Measurements from ENCODE around the gene MIER2. TPM values are rescaled to one million over a fixed set of nuclear protein-coding genes. Genes with fewer than 3 reads are reported as not detected.
"Not testable (repeated sequence)": the region's sequence is repeated elsewhere in the genome, so short reads cannot be mapped to it uniquely, and the experiment has no call there.

Gene MIER2
- total RNA-seq, 2 experiments from 2014 or later: 17.2 to 18.6 TPM

DNA sequence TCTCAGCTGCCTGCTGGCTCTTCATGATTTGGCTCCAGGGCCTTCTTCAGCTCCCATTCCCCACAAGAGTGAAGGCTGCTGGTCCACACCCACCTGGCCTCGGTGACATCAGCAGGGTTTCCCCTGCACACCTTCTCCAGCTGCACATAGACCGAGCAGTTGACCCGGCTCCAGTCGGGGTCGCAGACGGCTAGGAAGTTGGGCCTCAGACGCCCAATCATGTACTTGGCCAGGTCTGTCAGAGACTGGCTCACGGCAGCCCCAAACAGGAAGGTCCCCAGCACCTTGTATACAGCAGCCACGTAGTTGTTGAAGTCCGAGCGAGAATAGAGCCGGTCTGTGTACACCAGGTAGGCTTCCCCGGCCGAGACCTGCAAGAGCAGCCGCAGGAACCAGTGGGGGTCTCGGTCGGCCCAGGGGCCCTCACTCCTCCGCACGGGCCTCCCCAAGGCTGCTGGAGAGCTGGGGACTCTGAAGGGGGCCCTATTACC, 57.2 kb downstream of the MIER2 start:
- Mint-ChIP-seq H3K4me1 (peaks cover 3% of the 10 kb centered on the region), H3K36me3 (no peaks in the 10 kb centered on the region), H3K27me3 (peaks cover 37% of the 10 kb centered on the region), H3K27ac (no peak overlapping the region), H3K4me3 (no peak overlapping the region), H3K9me3 (no peaks in the 10 kb centered on the region)
- no peak for DNase-seq

DNA sequence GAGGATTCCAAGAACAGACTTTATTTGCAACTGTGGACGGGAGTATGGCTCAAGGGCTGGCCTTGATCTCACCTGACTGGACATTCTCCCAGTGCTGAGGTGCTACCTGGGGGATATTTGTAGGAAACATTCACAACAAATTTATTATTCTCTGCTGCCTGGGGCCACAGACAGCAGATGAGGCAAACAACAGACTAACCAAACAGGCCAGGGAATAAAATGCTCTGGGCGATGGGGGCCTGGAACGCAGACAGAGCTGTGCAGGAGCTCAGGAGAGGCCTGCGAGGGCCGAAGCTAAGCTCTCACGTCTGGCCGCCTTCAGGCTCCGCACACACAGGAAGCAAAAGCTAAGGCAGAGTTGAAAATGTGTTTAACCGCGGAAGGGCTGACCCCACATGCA, 61.2 kb downstream of the MIER2 start:
- no peak overlapping the region for H3K27ac Mint-ChIP-seq

DNA sequence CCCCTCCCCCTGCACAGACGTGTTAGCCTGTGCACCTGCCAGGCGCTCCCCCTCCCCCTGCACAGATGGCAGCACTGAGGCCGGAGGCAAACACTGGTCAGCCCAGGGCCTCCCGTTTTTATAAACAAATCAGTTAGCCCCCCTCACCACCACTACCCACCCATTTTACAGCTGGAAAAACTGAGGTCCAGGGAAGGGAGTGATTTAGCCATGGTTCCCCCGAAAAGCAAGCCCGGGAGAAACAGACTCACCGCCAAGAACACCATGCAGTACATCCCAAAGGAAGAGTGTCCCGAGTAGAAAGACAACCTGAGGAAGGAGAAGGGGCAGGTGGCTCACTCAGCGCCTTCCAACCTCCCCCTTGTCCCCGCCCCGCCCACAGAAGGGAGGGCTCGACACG, 62.1 kb downstream of the MIER2 start:
- no peak overlapping the region for H3K27ac Mint-ChIP-seq
- no peak for DNase-seq
- no peaks in the 10 kb centered on the region for H3K36me3 Mint-ChIP-seq
- no peak overlapping the region for H3K4me3 Mint-ChIP-seq
- H3K9me3 Mint-ChIP-seq: no peaks in the 10 kb centered on the region
- no peaks in the 10 kb centered on the region for H3K4me1 Mint-ChIP-seq
- peaks cover 18% of the 10 kb centered on the region for H3K27me3 Mint-ChIP-seq

More for the DNA sequence above, 61.2 kb downstream of the MIER2 start:
- Mint-ChIP-seq H3K36me3 (no peaks in the 10 kb centered on the region), H3K9me3 (no peaks in the 10 kb centered on the region), H3K4me3 (no peak overlapping the region), H3K4me1 (no peaks in the 10 kb centered on the region), H3K27me3 (peaks cover 17% of the 10 kb centered on the region)
- DNase-seq: no peak

DNA sequence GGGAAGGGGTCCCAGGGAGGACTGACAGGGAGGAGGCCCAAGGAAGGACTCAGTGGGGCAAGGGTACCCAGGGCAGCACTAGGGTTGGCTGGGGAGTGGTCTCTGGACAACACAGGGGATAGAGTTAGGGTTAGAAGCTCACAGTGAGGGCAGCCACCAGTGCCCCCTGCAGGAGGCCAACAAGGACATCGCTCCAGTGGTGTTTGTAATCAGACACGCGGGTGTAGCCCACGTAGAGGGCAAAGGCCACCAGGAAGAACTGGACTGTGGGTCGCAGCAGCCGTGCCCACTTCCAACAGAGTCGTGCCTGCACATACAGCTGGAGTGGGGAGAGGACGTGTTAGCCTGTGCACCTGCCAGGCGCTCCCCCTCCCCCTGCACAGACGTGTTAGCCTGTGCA, 62.6 kb downstream of the MIER2 start:
- H3K4me1 Mint-ChIP-seq: no peaks in the 10 kb centered on the region
- peaks cover 23% of the 10 kb centered on the region for H3K27me3 Mint-ChIP-seq
- H3K9me3 Mint-ChIP-seq: no peaks in the 10 kb centered on the region
- no peak overlapping the region for H3K4me3 Mint-ChIP-seq
- H3K27ac Mint-ChIP-seq: no peak overlapping the region
- H3K36me3 Mint-ChIP-seq: no peaks in the 10 kb centered on the region
- no peak for DNase-seq

DNA sequence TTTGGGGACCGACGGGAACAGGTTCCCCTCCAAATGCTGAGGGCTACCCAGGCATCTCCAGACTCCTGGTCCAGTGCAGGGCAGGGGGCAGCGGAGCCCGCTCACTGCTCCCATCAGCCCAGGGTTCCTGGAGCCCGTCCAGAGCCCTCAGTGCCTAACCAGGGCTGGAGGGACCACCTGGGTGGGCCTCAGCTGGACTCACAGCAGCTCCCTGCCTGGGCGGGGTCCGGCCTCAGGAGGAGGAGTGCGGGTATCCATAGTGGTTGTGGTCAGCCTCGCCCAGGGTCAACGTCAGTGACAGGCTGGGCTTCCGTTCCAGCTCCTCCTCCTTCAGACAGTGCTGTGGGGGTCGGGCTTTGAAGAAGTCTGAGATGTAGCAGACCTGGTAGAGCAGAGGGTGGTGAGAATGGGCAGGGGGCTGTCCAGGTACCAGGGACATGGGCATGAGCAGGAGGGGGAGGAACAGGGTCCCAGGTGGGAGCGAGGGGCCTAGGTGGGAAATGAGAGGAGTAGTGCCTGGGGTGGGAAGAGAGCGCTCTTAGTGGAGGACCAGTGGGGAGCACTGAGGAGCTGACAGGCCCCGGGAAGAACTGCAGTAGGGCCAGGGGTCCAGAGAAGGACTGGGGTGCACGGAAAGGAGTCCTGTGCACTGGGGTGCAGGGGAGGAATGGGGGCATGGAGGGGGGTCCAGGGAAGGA, 63.3 kb downstream of the MIER2 start:
- H3K27me3 Mint-ChIP-seq: peaks cover 30% of the 10 kb centered on the region
- no peak overlapping the region for H3K27ac Mint-ChIP-seq
- no peaks in the 10 kb centered on the region for H3K4me1 Mint-ChIP-seq
- DNase-seq: no peak
- no peaks in the 10 kb centered on the region for H3K36me3 Mint-ChIP-seq
- no peaks in the 10 kb centered on the region for H3K9me3 Mint-ChIP-seq
- H3K4me3 Mint-ChIP-seq: no peak overlapping the region

DNA sequence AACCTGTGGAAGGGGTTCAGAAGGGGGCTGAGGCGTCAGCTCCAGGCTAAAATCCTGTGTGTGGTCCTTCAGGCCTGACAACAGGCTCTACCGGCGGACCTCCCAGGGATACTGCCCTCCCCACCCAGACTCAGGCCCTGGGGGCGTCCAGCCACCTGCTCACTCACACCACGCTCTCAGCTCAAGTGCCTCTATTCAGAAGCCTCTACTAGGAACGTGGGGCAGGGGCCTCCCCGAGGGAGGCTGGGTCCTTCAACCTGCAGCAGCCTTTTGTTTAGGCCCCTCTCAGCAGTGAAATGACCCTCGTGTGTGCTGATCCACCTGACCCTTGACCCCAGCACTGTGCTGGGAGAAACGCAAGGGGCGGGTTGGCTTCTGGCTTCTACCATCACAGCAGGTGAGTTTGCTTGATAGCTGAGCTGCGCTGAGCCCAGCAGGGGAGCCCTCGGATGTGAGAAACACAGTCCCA, 64.0 kb downstream of the MIER2 start:
- no peaks in the 10 kb centered on the region for H3K36me3 Mint-ChIP-seq
- no peak overlapping the region for H3K4me3 Mint-ChIP-seq
- H3K27ac Mint-ChIP-seq: no peak overlapping the region
- DNase-seq: no peak
- H3K9me3 Mint-ChIP-seq: no peaks in the 10 kb centered on the region
- H3K4me1 Mint-ChIP-seq: no peaks in the 10 kb centered on the region
- H3K27me3 Mint-ChIP-seq: peaks cover 35% of the 10 kb centered on the region

DNA sequence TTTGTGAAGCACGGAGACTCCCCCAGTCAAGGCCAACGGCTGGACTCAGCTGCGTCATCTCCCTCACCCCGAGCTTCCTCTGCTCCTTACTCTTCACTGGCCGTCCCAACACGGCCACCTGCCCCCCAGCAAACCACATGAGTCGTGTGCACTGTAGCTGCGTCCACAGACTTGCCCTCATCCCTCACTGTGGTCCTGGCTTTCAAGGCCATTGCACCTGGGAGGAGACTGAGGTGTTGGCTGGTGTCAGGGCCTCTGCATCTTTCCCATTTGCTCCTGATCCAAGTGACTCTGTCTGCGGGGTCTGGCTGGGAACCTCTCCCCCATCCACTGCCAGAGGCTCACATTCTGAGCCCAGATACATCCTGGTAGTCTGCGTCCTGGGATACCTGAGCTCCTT, 64.9 kb downstream of the MIER2 start:
- H3K27me3 Mint-ChIP-seq: peaks cover 44% of the 10 kb centered on the region
- DNase-seq: no peak
- H3K27ac Mint-ChIP-seq: no peak overlapping the region
- no peaks in the 10 kb centered on the region for H3K9me3 Mint-ChIP-seq
- H3K36me3 Mint-ChIP-seq: no peaks in the 10 kb centered on the region
- no peaks in the 10 kb centered on the region for H3K4me1 Mint-ChIP-seq
- H3K4me3 Mint-ChIP-seq: no peak overlapping the region

DNA sequence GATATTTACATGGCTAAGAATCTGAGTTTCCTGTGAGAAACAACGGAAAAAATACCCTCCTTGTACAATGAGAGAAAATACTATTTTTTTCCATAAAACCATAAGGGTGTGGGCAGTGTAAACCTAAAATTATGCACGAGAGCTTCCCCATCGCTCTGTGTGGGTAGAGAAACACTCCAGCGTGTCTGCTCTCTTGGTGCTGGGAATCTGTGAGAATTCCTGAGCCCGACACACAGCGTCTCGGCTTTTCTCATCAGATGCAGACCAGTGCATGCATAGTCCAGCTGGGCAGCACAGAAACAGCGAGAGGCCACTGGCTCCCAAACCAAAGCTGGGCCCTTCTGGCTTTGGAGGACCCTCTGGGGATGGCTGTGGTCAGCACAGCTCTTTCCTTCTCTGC, 65.4 kb downstream of the MIER2 start:
- H3K36me3 Mint-ChIP-seq: no peaks in the 10 kb centered on the region
- no peak overlapping the region for H3K4me3 Mint-ChIP-seq
- no peak overlapping the region for H3K27ac Mint-ChIP-seq
- H3K4me1 Mint-ChIP-seq: no peaks in the 10 kb centered on the region
- H3K9me3 Mint-ChIP-seq: no peaks in the 10 kb centered on the region
- no peak for DNase-seq
- H3K27me3 Mint-ChIP-seq: peaks cover 44% of the 10 kb centered on the region

DNA sequence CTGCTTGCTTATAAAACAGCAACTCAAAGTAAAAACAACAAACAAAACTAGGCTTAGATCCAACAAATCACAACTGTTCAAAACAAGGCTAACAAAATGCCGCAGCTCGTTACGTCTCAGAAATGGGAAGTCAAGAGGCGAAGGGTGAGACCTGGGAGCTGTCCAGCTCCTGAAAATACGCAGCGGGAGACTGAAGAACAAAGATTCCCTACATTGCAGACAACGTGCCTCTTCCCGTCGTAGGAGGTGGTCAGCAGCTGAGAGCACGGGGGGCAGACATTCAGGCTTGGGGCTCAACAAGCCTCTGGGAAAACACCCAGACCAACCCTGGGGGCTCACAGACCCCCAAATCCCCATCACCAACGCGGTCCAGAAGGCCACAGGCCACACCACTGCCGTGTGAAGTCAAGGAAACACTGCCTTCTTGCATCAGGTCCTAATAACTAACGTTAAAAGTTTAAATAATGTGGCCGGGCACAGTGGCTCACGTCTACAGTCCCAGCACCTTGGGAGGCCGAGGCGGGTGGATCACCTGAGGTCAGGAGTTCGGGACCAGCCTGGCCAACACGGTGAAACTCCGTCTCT, 66.9 kb downstream of the MIER2 start:
- Mint-ChIP-seq H3K9me3 (no peaks in the 10 kb centered on the region), H3K27ac (no peak overlapping the region), H3K4me3 (no peak overlapping the region), H3K36me3 (no peaks in the 10 kb centered on the region), H3K27me3 (peaks cover 50% of the 10 kb centered on the region), H3K4me1 (no peaks in the 10 kb centered on the region)
- DNase-seq: no peak

DNA sequence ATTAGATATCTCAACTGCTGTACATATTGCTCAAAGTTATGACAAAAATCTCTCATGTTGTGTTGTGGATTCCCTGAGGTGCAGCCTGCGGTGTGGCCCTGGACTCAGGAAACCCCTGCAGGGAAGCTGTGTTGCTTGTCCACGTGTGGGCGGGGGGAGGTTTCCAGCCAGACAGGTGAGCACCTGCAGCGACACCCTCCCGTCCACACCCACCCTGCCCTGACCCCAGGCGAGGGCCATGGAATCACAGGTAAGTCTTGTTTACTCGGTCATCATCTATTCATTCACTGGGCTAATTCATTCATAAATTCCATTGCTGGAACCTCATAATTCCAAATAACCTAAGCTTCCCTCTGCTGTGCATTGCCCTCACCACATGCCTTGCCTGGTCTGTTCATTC, 67.5 kb downstream of the MIER2 start:
- no peak overlapping the region for H3K27ac Mint-ChIP-seq
- H3K27me3 Mint-ChIP-seq: peaks cover 52% of the 10 kb centered on the region
- H3K36me3 Mint-ChIP-seq: no peaks in the 10 kb centered on the region
- no peaks in the 10 kb centered on the region for H3K9me3 Mint-ChIP-seq
- no peak overlapping the region for H3K4me3 Mint-ChIP-seq
- no peaks in the 10 kb centered on the region for H3K4me1 Mint-ChIP-seq
- no peak for DNase-seq

DNA sequence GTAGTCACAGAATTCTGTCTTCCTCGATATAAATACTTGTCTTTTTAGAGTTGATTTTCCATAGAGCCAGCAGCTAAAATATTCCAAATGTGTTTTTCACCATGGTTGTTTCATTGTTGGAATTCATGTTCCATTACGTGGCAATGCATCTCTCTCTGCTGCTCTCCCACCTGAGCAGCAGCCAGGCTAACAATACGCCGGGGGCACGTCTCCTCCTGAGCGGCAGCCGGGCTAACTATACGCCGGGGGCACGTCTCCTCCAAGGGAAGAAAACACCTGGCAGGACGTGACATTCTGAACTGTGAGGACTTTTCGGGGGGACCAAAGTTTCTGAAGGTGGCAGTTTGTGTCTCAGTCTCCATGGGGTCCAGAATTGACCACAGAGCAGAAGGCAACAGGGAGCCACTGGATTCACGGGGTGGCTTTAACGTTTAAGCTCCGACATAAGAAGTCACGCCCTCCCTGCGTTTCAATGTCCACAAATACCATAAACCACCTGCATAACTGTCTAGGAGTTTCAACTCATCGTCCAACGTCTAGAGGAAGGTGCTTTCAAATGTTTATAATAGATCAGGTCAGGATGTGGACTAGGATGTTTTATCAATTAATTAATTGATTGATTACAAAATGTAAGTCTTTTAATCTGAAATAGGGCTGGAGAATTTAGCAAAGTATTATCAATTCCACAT, 68.5 kb downstream of the MIER2 start:
- Mint-ChIP-seq H3K27me3 (peaks cover 55% of the 10 kb centered on the region), H3K9me3 (no peaks in the 10 kb centered on the region), H3K4me1 (no peaks in the 10 kb centered on the region), H3K4me3 (no peak overlapping the region), H3K36me3 (no peaks in the 10 kb centered on the region), H3K27ac (no peak overlapping the region)
- DNase-seq: no peak

DNA sequence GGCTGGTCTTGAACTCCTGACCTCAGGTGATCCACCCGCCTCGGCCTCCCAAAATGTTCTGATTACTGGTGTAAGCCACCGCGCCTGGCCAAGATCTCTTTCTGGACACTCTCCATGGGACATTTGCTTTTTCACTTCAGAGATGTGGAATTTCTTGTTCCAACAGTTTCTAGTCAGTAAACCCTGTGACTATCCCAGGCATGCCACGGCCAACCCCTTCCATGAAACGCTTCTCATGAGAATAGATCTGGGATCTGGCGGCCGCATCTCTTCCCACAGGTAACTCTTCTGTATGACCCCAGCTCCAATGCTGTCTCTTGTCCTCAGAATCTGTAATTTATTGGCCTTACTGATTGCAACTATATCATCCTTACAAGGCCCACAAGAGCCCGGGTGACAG, 69.6 kb downstream of the MIER2 start:
- H3K9me3 Mint-ChIP-seq: no peaks in the 10 kb centered on the region
- H3K27me3 Mint-ChIP-seq: peaks cover 58% of the 10 kb centered on the region
- H3K4me1 Mint-ChIP-seq: no peaks in the 10 kb centered on the region
- no peak overlapping the region for H3K4me3 Mint-ChIP-seq
- H3K36me3 Mint-ChIP-seq: no peaks in the 10 kb centered on the region
- no peak for DNase-seq
- H3K27ac Mint-ChIP-seq: no peak overlapping the region

DNA sequence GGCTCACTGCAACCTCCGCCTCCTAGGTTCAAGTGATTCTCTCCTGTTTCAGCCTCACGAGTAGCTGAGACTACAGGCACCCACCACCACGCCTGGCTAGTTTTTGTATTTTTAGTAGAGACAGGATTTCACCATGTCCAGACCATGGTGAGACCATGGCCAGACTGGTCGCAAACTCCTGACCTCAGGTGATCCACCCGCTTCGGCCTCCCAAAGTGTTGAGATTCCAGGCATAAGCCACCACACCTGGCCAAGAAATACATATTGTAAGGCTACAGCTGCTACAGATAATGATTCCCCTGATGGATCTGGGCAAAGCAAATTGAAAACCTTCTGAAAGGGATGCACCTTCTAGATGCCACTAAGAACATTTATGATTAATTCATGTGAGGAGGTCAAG, 71.2 kb downstream of the MIER2 start:
- no peak overlapping the region for H3K27ac Mint-ChIP-seq
- H3K4me3 Mint-ChIP-seq: no peak overlapping the region
- peaks cover 68% of the 10 kb centered on the region for H3K27me3 Mint-ChIP-seq
- H3K4me1 Mint-ChIP-seq: no peaks in the 10 kb centered on the region
- no peak for DNase-seq
- H3K9me3 Mint-ChIP-seq: no peaks in the 10 kb centered on the region
- H3K36me3 Mint-ChIP-seq: no peaks in the 10 kb centered on the region

DNA sequence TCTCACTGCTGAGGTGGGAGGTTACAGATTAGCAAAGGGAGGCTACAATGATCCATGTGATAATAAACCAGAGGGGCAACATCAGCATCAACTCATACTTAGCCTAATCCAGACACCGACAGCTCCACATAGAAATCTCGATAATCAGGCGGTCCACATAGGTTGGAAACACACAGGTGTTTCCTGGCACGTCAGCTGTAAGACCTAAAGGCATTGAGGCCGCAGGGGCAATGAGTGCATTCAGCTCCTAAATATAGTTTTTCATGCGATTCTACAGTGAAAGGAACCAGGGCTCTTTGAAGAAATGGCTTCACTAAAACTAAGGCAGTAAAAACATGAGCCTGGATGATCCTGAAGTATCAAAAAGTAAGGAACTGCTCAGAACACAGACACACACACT, 72.7 kb downstream of the MIER2 start:
- Mint-ChIP-seq H3K36me3 (no peaks in the 10 kb centered on the region), H3K4me1 (peaks cover 5% of the 10 kb centered on the region), H3K27ac (no peak overlapping the region), H3K4me3 (no peak overlapping the region), H3K27me3 (peaks cover 67% of the 10 kb centered on the region), H3K9me3 (no peaks in the 10 kb centered on the region)
- DNase-seq: no peak

DNA sequence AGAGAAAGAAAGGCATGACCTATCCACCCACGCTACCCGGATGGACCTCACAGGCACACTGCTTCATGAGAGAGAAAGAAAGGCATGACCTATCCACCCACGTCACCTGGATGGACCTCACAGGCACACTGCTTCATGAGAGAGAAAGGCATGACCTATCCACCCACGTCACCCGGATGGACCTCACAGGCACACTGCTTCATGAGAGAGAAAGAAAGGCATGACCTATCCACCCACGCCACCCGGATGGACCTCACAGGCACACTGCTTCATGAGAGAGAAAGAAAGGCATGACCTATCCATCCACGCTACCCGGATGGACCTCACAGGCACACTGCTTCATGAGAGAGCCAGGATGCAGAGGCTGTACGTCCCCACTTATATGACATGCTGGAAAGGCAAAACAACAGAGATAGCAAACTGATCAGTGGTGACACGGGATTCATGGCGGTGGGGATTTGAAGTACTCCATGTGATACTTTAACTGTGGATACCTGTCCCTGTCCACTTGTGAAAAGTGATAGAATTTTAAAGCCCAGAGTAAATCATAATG, 73.8 kb downstream of the MIER2 start:
- not testable (repeated sequence) for H3K27ac Mint-ChIP-seq, H3K4me3 Mint-ChIP-seq, H3K9me3 Mint-ChIP-seq, DNase-seq, H3K36me3 Mint-ChIP-seq
- Mint-ChIP-seq H3K4me1 (peaks cover 10% of the 10 kb centered on the region), H3K27me3 (peaks cover 70% of the 10 kb centered on the region)
